Right kidney (tissue), 1 donor: Measurements from ENCODE around the gene NKX6-1.

Source experiments
- DNase-seq: peaks from one replicate; pipeline ENCODE4 v3.0.0-alpha.2; 2016

NKX6-1 gene

DNA sequence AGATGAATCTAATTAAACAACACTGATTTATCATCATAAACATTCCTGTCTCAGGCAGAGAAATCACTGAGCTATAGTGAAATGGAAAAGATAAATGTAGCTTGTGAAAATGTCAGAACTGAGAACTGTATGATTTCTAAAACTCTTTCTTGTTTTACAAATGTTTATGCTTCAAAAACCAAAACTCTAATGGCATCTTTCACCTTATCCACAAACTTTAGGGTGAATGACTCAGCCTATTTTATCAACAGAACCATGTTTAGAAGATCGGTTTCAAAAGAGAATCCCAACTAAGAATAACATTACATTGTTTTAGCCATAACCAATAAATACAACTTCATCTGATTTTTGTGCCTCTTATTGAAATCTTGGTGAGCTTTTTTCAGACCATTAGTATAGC is 21.4 kb downstream of the NKX6-1 start:
- no peak for DNase-seq

DNA sequence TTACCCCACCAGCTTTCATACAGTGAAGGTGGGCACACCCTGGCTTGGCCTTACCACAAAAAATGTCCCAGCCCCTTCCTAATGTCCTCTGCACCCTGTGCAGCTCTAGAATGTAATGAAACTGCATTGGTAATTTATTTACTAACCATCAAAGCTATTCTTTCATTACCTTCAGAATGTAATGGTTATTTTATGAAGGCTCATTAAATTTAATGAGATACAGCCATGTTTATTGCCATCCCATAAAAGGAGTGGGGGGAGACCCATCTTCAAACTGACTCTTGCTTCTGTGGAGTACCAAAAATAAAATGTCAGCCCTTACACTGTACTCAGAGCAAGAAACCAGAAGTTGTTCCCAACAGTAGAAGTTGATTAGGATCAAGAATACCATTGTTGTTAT is 25.0 kb downstream of the NKX6-1 start:
- no peak for DNase-seq

DNA sequence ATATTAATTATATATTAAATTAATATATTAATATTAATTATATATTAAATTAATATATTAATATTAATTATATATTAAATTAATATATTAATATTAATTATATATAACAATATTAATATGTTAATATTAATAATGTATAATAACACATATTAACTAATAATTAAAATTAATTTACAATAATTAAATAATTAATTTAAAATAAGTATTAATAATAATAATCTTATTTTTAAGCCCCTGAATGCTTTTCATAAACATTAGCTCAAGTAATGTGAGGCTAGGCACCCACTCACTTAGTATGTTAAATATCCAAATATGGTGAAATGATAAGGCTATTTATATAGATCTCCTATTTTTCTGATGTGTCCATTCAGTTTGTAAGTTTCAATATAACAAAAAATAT is 26.9 kb downstream of the NKX6-1 start:
- no peak for DNase-seq

GRCh38 chr4:84470204-84470785 is 28.8 kb downstream of the NKX6-1 start:
- DNase-seq = no peak

DNA sequence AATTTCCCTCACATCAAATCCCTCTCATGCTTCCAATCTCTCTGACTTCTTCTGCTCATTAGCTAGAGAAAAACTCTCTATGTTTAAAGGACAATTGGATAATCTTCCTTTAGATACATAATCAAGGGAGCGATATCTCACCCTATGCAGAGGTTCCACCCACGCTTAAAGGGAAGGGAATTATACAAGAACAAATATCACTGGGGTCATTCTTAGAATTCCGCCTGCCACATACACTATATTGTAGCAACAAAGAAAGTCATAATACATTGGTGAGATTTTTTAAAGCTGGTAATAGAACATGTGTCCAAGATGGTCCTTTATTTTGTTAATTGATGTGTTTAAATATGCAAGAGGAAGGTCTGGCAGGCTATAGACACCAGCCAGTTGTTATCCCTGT is 31.5 kb downstream of the NKX6-1 start:
- no peak for DNase-seq

GRCh38 chr4:84459783-84460182 is 39.3 kb downstream of the NKX6-1 start:
- DNase-seq = no peak

- DNase-seq = no peak
Observed at GRCh38 chr4:84456157-84456556, 42.9 kb downstream of the NKX6-1 start.

- no peak for DNase-seq
Observed at GRCh38 chr4:84455697-84456096, 43.4 kb downstream of the NKX6-1 start.

GRCh38 chr4:84451546-84451945 is 47.5 kb downstream of the NKX6-1 start:
- DNase-seq = no peak

GRCh38 chr4:84443523-84443922 is 55.6 kb downstream of the NKX6-1 start:
- DNase-seq = no peak

DNA sequence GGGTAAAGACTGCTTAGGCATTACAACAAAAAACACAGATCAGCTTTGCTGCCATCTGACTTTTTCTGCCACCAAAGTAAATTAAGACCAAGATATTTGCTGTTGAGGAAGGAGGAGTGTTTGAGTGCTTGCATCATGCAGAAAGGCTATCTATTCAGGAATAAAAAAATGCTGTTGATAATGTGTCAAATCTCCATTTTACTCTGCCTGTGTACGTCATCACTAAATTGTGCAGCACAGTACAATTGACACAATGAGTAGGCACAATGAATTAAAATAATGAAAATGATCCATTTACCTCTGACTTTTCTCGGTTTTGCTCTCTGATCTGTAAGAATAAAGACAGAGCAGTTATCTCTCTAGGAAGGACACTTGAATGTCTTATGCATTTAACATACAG is 56.3 kb downstream of the NKX6-1 start:
- DNase-seq = no peak
